GOT3 (cell line): ENCODE results near the gene RRP8.

ENCODE experiments used
- DNase-seq: peaks from one replicate; lab custom pipeline; 2025; ENCODE audit warnings: mixed read lengths; lab: John Stamatoyannopoulos, UW

The RRP8 gene

GRCh38 chr11:6603287-6604080 lies at the start of gene RRP8, which contains the start of gene ILK:
Gene RRP8, minus strand, starts transcription at chr11:6603616. Its CDS starts 114 bp downstream, at chr11:6603502.
Gene ILK, plus strand, starts transcription at chr11:6603774. Its CDS starts 498 bp downstream, at chr11:6604272.
- peak; percentile 24 for DNase-seq

DNA sequence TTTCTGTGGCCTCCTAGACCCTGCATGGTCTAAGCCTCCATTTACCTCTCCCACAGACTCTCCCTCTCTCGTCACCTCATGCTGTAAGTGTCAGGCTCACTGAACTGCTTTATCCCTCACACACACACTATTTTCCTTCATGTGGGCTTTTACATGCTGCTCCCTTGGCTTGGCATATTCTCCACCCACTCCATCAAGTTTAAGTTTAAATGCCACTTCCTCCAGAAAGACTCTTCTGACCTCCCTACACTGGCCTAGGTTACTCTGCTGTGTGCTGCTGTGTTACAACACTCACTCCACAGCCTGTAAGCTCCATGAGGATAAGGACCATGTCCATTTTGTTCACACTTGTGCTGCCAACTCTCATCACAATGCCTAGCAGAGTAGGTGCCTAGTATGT lies 49.7 kb upstream of the RRP8 start:
- DNase-seq, result no peak

DNA sequence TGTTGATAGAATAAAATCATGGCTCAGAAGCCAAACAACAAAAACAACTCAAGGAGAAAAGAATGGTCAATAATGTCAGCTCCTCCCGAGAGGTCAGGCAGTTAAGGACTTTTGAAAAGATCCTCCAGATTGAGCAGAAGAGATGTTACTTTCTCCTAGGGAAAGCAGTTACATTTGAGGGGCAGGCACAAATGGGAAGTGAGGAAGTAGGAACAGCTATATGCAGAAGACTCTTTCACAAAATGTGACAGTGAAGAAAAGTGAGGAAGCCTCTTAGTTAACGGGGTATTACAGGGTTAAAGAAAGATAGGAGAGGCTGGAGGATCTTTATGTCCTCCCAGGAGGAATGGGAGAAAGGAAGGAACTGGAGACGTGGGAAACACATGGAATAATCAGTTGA lies 48.8 kb upstream of the RRP8 start:
- no peak for DNase-seq

DNA sequence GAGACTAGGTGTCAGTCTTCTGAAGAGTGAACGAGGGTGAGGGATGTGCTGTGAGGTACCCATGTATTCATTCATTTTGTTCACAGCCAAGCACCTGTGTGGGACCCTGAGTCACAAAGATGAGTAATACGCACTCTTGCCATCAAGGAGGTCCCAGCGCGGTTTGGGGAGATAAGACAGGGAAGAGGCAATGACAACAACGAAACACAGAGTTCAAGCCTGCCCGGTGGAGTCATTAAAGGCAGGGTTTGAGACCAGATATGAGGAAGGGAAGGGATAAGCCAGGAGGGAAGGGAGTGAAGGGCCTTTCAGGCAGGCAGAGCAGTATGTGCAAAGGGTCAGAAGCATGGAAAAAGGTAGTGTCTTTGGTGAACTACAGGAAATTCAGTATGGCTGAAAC lies 47.6 kb upstream of the RRP8 start:
- no peak for DNase-seq

GRCh38 chr11:6650104-6650503 lies 46.7 kb upstream of the RRP8 start:
- DNase-seq, result no peak

DNA sequence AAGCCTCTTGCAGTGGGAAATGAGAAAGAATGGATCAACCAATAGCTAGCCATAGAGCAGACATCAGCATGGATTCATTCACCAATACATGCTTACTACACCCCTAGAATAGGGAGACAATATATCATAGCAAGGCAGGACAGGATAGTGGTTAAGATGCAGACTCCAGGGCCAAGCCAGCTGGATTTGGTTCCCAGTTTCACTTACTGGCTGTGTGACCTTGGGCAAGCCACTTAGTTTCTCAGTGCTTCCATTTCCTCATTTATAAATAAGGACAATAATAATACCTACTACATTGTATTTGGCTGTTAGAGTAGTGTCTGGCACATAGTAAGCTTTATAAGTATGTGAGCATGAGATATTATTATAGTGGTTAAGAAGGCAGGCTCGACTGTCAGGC lies 45.1 kb upstream of the RRP8 start:
- no peak for DNase-seq

GRCh38 chr11:6647836-6648235 lies 44.4 kb upstream of the RRP8 start:
- DNase-seq, result no peak

DNA sequence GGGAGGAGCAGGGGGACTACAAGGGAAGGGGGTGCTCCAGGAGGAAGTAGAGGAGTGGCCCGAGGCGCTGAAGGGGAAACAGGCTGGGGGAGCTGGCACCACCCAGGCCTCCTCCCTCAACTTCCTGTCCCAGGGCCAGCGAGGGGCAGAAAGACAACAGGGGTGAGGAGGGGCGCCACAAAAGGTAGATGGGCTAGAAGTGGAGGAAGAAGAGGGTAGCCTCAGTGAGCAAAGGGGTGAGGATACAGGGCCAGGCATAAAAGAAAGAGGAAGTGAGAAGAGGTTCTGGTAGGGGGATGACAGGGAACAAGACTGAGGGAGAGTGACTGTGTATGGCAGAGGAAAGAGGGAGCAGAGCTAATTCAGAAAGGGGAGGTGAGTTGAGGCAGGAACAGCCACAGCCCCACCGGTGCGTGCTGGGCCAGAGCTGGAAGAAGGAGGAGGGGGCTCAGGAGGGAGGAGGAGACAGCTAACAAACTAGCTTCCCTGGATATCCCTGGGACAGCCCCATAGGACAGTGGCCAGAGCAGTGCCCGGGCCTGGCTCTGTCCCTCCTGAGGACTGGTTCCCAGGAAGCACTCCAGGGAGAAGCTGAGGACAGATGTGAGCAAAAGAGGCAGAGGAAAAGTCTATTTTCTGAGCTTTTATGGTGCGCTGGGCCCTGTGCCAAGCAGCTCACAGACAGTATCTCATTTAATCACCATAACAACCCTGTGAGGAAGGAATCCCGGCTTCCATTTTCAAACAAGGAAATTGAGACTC lies 43.7 kb upstream of the RRP8 start:
- no peak for DNase-seq

DNA sequence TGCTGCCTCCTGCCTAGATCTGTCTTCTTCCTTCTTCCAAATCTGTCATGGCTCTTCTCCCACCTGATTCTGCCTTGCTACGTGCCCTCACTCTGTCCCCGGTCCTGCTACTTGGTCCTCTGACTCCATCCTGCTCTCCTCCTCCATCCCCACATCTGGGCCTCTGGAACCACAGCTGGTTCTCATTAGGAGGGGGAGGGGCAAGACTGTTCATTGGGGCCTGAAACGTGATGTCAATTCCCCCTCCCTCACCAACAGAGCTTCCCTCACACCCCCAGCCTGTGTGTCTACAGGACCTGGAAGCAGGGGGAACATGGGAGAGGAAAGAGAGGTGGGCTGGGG lies 43.1 kb upstream of the RRP8 start:
- no peak for DNase-seq

- DNase-seq, result no peak
Observed at GRCh38 chr11:6646071-6646470, 42.7 kb upstream of the RRP8 start.

GRCh38 chr11:6642957-6643356 lies 39.5 kb upstream of the RRP8 start:
- no peak for DNase-seq

- DNase-seq, result no peak
Observed at GRCh38 chr11:6640985-6641701, 37.7 kb upstream of the RRP8 start.

DNA sequence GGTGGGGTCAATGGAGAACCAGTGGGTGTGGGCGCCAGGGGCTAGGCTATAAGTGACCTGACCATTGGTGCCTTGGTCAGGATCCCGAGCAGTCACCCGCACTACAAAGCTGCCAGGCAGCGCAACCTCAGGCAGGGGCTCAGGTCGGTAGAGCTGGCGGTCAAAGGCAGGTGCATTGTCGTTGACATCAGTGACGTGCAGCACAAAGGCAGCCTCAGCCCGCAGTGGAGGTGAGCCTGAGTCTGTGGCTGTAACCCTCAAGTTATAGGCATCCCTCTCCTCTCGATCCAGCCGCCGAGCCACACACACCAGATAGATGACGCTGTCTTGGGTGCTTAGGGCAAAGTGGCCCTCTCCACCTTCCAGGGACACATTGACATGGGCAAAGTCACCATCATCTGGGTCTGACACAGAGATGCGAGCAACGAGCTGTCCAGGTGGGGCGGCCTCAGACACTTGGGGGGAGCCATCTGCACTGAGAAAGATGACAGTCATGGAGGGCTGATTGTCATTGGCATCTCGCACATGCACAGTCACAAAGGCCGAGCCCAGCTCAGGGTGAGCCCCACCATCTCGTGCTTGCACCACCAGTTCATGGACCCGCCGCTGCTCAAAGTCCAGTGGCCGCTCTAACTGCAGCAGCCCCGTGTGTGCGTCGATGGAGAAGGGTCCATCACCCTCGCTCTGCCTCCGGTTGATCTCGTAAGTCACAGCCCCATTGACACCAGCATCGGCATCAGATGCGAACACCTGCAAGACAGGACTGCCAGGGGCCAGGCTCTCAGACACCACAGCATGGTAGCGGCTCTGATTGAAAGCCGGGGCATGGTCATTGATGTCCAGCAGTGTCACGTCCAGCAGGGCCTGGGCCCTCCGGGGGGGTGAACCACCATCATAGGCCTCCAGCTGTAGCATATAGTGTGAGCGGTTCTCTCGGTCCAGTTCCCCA lies 36.9 kb upstream of the RRP8 start:
- DNase-seq, result no peak

DNA sequence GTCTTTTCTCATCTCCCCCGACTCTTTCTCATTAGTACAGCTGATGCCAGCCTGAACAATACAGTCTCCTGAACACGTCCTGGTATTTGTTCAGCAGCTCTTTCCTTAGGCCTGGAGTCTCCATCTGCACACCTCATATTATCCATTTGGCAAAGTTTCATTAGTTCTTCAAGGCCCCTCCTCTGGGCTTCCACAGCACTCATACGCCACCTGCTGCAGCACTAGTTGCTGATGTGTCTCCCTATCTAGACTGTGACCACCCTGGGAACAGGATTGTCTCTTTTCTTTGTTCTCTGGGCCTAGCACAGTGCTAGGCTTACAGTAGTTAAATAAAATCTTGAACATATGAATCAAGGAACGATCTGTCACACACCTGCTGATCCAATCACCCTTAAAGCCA lies 35.0 kb upstream of the RRP8 start:
- no peak for DNase-seq

DNA sequence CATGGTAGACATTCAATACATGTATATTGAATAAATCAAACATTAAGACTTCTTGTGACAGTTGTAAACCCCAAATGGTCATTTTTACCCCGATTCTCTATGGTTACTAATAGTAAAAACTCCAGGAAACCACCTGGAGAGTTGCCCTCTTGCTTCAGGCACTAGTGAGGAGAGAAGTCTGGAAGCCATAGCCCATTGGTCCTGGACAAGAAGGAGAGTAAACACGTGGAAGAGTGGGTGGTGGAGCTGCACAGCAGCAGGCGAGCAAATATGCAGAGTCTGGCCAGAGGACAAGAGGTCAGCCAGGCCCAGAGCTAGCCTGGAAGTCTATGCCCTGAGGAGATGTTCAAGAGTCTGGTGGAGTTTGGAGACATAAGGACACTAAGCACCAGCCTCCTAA lies 34.5 kb upstream of the RRP8 start:
- no peak for DNase-seq

DNA sequence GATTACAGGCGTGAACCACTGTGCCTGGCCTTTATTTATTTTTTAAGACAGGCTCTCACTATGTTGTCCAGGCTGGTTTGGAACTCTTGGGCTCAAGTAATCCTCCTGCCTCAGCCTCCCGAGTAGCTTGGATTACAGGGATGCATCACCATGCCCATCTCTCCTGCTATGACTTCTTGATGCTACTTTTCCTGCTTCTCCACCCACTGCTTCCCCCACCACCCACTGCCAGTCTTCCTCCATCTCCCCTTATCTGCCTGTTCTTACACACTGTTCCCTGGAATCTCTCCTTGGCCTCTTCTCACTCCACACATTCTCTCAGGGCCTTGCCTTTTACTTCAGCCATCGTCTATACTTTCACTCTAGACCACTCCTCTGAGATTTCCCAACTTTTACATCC lies 33.1 kb upstream of the RRP8 start:
- DNase-seq, result no peak

- DNase-seq, result no peak
Observed at GRCh38 chr11:6635082-6635932, 31.9 kb upstream of the RRP8 start.

DNA sequence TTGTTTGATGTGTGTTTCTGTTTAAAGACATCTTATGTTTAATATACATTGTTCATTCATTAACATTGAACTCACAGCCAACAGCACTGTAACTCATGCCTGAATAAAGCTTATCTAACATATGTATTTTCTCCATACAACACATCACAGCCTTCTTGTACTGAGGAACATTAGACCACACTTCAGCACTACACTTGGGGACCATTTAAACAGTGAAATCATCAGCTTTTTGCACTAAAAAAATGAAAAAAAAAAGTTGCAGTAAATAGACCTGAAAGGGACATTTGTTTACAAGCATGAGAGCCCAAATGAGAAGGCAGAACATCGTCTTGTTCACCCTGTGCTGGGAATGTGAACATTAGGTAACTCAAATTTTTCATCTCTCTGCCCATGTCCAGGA lies 31.1 kb upstream of the RRP8 start:
- DNase-seq, result no peak

DNA sequence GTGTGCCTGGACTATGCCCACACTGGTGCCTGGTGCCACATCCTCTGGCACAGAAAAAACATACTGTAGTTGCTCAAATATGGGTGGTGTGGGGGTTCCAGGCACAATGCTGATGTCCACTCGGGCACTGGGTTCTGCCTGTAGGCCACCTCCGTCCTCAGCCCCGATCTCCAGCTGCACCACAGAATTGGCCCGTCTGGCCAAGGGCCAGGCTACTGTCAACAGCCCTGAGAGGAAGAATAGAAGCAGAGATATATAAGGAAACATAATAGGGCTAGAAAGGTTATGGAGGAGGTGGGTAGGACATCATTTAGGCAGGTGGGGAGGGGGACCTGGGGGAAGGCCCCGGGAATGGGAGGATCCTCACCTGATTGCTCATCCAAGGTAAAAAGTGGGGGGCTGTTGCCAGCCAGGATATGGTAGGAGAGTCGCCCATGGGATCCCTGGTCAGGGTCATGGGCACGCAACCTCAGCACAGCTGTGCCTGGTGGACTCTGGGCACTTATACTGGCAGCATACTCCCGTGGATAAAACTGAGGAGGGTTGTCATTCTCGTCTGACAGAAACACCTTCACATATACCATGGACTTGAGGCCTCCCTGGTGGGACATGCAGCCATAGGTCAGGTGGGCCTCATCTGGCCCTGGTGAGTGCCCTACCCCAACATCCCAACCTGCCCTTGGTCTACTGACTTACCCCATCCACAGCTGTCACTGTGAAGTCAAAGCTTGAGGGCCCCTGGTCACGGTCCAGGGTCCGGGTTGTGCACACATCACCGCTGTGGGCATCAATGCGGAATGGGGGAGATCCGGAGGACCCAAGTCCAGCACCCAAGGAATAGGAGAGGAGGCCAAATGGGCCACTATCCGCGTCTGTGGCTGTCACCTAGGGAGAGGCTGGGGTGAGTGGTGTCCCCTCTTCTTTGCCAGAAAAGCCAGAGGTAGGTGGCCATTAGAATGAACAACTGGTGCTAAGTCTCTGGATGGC lies 30.3 kb upstream of the RRP8 start:
- DNase-seq, result no peak
